Effector memory CD4-positive, alpha-beta T cell (primary cell): Measurements from ENCODE around the gene UBXN7.
"Not testable (repeated sequence)": the region's sequence is repeated elsewhere in the genome, so short reads cannot be mapped to it uniquely, and the experiment has no call there.

ENCODE experiments used
- DNase-seq, 3 donors: peaks; one replicate each; pipeline ENCODE4 v3.0.0-alpha.2; 2020
- H3K27ac ChIP-seq: 2 replicates; pipeline ENCODE4 v1.7.0; 2013; ENCODE audit warnings: mild to moderate bottlenecking, low read length, moderate library complexity; ENCODE audit not compliant: insufficient read depth, poor library complexity, severe bottlenecking
- H3K27me3 ChIP-seq: replicated peaks from 2 replicates; pipeline ENCODE4 v1.7.0; 2013; ENCODE audit warnings: mild to moderate bottlenecking, low read length; ENCODE audit not compliant: insufficient read depth, control insufficient read depth, poor library complexity, severe bottlenecking
- H3K36me3 ChIP-seq: 2 replicates; pipeline ENCODE4 v1.7.0; 2013; ENCODE audit warnings: mild to moderate bottlenecking, low read length, moderate library complexity; ENCODE audit not compliant: control insufficient read depth, insufficient read depth
- H3K4me1 ChIP-seq: 2 replicates; pipeline ENCODE4 v1.7.0; 2013; ENCODE audit warnings: low read length, mild to moderate bottlenecking; ENCODE audit not compliant: control insufficient read depth, insufficient read depth, poor library complexity, severe bottlenecking
- H3K4me3 ChIP-seq: 2 replicates; pipeline ENCODE4 v1.7.0; 2013; ENCODE audit warnings: low read length, low read depth, mild to moderate bottlenecking; ENCODE audit not compliant: insufficient read depth, poor library complexity, severe bottlenecking
- H3K9me3 ChIP-seq: 2 replicates; pipeline ENCODE4 v1.7.0; 2013; ENCODE audit warnings: mild to moderate bottlenecking, low read length, moderate library complexity; ENCODE audit not compliant: control insufficient read depth

UBXN7 gene

GRCh38 chr3:196326936-196327335 is 105.3 kb downstream of the UBXN7 start:
- no peak for DNase-seq
- no peaks in the 10 kb centered on the region for H3K36me3 ChIP-seq
- H3K4me3 ChIP-seq: no peak overlapping the region
- H3K27ac ChIP-seq: no peak overlapping the region
- no peaks in the 10 kb centered on the region for H3K4me1 ChIP-seq
- no peaks in the 10 kb centered on the region for H3K27me3 ChIP-seq
- H3K9me3 ChIP-seq: no peaks in the 10 kb centered on the region

- Histone ChIP-seq H3K9me3 (no peaks in the 10 kb centered on the region), H3K4me3 (no peak overlapping the region), H3K36me3 (no peaks in the 10 kb centered on the region), H3K27ac (no peak overlapping the region), H3K27me3 (no peaks in the 10 kb centered on the region), H3K4me1 (no peaks in the 10 kb centered on the region)
- no peak for DNase-seq
Observed at GRCh38 chr3:196323691-196324090, 108.5 kb downstream of the UBXN7 start.

DNA sequence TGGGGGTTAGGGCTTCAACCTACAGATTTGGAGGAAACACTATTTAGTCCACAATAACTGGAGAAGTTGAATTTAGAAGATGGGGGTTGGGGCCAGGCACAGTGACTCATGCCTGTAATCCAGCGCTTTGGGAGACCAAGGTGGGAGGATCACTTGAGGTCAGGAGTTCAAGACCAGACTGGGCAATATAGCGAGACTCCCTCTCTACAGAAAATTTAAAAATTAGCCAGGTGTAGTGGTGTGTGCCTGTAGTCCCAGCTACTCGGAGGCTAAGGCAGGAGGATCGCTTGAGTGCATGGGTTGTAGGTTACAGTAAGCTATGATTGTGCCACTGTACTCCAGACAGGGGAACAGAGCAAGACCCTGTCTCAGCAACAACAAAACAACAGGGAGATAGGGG is 109.2 kb downstream of the UBXN7 start:
- no peaks in the 10 kb centered on the region for H3K4me1 ChIP-seq
- H3K4me3 ChIP-seq: no peak overlapping the region
- H3K27ac ChIP-seq: no peak overlapping the region
- H3K36me3 ChIP-seq: no peaks in the 10 kb centered on the region
- no peaks in the 10 kb centered on the region for H3K27me3 ChIP-seq
- no peaks in the 10 kb centered on the region for H3K9me3 ChIP-seq
- DNase-seq: no peak

GRCh38 chr3:196321162-196321561 is 111.1 kb downstream of the UBXN7 start:
- H3K4me1 ChIP-seq: no peaks in the 10 kb centered on the region
- no peak overlapping the region for H3K27ac ChIP-seq
- no peaks in the 10 kb centered on the region for H3K27me3 ChIP-seq
- no peaks in the 10 kb centered on the region for H3K9me3 ChIP-seq
- no peak for DNase-seq
- no peak overlapping the region for H3K4me3 ChIP-seq
- H3K36me3 ChIP-seq: no peaks in the 10 kb centered on the region

GRCh38 chr3:196320137-196320536 is 112.1 kb downstream of the UBXN7 start:
- no peak for DNase-seq
- Histone ChIP-seq H3K36me3 (no peaks in the 10 kb centered on the region), H3K4me3 (no peak overlapping the region), H3K9me3 (no peaks in the 10 kb centered on the region), H3K27ac (no peak overlapping the region), H3K4me1 (no peaks in the 10 kb centered on the region), H3K27me3 (no peaks in the 10 kb centered on the region)

GRCh38 chr3:196317687-196318467 is 114.3 kb downstream of the UBXN7 start, which contains the start of gene DYNLT2B:
Gene DYNLT2B, minus strand, starts transcription at chr3:196318240. Its CDS starts 88 bp downstream, at chr3:196318152.
- DNase-seq: peak; percentile 78 to 83 (median 80)
- peak within 1 kb of the TSS; percentile 89 for H3K27ac ChIP-seq
- H3K4me3 ChIP-seq: peak within 1 kb of the TSS; percentile 87
- H3K4me1 ChIP-seq: no peaks in the 10 kb centered on the region
- no peaks in the 10 kb centered on the region for H3K9me3 ChIP-seq
- H3K27me3 ChIP-seq: no peaks in the 10 kb centered on the region
- H3K36me3 ChIP-seq: no peaks in the 10 kb centered on the region

DNA sequence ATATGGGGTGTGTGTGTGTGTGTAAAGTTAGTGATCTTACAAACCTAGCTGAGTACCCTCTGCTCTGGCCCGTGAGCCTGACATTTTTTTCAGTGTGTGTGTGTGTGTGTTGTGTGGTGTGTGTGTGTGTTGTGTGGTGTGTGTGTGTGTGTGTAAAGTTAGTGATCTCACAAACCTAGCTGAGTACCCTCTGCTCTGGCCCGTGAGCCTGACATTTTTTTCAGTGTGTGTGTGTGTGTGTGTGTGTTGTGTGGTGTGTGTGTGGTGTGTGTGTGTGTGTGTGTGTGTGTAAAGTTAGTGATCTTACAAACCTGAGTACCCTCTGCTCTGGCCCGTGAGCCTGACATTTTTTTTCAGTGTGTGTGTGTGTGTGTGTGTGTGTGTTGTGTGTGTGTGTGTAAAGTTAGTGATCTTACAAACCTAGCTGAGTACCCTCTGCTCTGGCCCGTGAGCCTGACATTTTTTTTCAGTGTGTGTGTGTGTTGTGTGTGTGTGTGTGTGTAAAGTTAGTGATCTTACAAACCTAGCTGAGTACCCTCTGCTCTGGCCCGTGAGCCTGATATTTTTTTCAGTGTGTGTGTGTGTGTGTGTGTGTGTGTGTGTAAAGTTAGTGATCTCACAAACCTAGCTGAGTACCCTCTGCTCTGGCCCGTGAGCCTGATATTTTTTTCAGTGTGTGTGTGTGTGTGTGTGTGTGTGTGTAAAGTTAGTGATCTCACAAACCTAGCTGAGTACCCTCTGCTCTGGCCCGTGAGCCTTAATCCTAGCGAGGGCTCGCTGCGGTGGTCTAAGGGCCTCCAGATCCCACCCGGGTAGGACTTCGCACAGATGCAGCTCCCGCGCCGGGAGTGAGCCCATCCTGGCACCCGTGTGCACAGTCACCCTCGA is 115.2 kb downstream of the UBXN7 start:
- peak overlapping the region; percentile 87 for H3K4me3 ChIP-seq
- DNase-seq, H3K36me3 ChIP-seq, H3K27me3 ChIP-seq, H3K9me3 ChIP-seq, H3K4me1 ChIP-seq: not testable (repeated sequence)
- H3K27ac ChIP-seq: peak overlapping the region; percentile 89

DNA sequence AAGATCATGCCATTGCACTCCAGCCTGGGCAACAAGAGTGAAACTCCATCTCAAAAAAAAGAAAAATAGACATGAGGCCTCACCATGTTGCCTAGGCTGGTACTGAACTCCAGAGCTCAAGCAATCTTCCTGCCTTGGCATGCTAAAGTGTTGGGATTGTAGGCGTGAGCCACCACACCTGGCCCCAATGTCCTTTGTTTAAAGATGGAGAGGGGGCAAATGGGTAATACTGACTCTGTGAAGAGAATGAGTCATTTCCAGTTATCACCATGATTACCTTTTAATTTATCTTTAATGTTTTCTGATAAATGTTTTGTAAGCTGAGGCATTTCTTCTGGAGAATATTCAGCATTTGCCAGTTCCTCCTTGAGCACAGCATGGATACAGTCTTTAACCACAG is 116.4 kb downstream of the UBXN7 start:
- Histone ChIP-seq H3K27me3 (no peaks in the 10 kb centered on the region), H3K36me3 (no peaks in the 10 kb centered on the region), H3K4me3 (no peak overlapping the region), H3K27ac (no peak overlapping the region), H3K9me3 (no peaks in the 10 kb centered on the region), H3K4me1 (no peaks in the 10 kb centered on the region)
- no peak for DNase-seq

DNA sequence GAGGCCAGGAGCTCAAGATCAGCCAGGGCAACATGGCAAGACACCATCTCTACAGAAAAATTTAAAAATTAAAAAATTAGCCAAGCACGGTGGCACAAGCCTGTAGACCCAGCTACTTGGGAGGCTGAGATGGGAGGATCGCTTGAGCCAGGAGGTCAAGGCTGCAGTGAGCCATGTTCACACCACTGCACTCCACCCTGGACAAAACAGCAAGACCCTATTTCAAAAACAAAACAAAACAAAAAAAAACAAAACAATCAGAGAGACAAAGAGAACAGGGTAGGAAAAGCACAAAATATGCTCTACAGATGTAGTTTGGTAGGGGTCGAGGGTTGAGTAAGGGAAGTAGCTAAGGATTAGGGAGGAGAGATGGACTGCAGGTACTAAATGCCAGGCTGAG is 117.6 kb downstream of the UBXN7 start:
- Histone ChIP-seq H3K27me3 (no peaks in the 10 kb centered on the region), H3K4me3 (no peak overlapping the region), H3K4me1 (no peaks in the 10 kb centered on the region), H3K36me3 (no peaks in the 10 kb centered on the region), H3K9me3 (no peaks in the 10 kb centered on the region), H3K27ac (no peak overlapping the region)
- no peak for DNase-seq

DNA sequence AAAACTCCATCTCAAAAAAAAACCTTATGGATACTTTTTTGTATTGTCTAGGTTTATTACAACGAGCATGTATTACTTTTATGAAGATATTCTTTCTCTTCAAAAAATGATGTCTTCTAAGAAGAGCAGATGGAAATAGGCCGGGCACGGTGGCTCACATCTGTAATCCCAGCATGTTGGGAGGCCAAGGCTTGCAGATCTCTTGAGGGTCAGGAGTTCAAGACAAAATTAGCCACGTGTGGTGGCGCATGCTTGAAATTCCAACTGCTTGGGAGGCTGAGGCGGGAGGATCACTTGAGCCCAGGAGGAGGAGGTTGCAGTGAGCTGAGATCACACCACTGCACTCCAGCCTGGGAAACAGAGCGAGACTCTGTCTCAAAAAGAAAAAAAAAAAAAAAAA is 118.1 kb downstream of the UBXN7 start:
- H3K9me3 ChIP-seq, H3K4me3 ChIP-seq, H3K4me1 ChIP-seq, H3K36me3 ChIP-seq, H3K27ac ChIP-seq, DNase-seq, H3K27me3 ChIP-seq: not testable (repeated sequence)
